CD14-positive monocyte (primary cell): ENCODE results near the gene PLIN1. TPM values are rescaled to one million over a fixed set of nuclear protein-coding genes. Genes with fewer than 3 reads are reported as not detected.

ENCODE experiments used
- DNase-seq, 3 donors: peaks; one replicate each; pipeline ENCODE4 v3.0.0-alpha.2; 2011 to 2022
- H2AFZ ChIP-seq: 2 replicates; pipeline ENCODE4 v1.6.0; 2012; ENCODE audit warnings: mild to moderate bottlenecking, low read depth, low read length, inconsistent platforms; ENCODE audit not compliant: insufficient read depth, poor library complexity, severe bottlenecking
- H3K27ac ChIP-seq, 2 donors: 1 replicate in 1 of 2; 2 replicates in 1 of 2; pipeline ENCODE4 v1.5.1; 2012 to 2013; ENCODE audit warnings: low read length in 2 of 2, control low read depth in 1 of 2, inconsistent platforms in 1 of 2, low read depth in 1 of 2, mild to moderate bottlenecking in 1 of 2
- H3K27me3 ChIP-seq, 2 donors: one replicate each; pipeline versions ENCODE4 v1.6.0 to v1.6.1; 2011 to 2013; ENCODE audit warnings: low read length in 2 of 2; ENCODE audit not compliant: control insufficient read depth in 2 of 2, insufficient read depth in 2 of 2
- H3K36me3 ChIP-seq, 2 donors: replicated peaks in 1 of 2; 1 replicate in 1 of 2; 2 replicates in 1 of 2; pipeline versions ENCODE4 v1.5.1 to v1.6.1; 2012 to 2013; ENCODE audit warnings: low read length in 2 of 2, control low read depth in 1 of 2, inconsistent platforms in 1 of 2, mild to moderate bottlenecking in 1 of 2; ENCODE audit not compliant: insufficient read depth in 2 of 2, control insufficient read depth in 1 of 2
- H3K4me1 ChIP-seq, 2 donors: 1 replicate in 1 of 2; 2 replicates in 1 of 2; pipeline versions ENCODE4 v1.5.1 to v1.6.1; 2012 to 2013; ENCODE audit warnings: low read length in 2 of 2, control low read depth in 1 of 2, inconsistent platforms in 1 of 2, mild to moderate bottlenecking in 1 of 2, moderate library complexity in 1 of 2; ENCODE audit not compliant: insufficient read depth in 2 of 2, control insufficient read depth in 1 of 2
- H3K4me2 ChIP-seq: replicated peaks from 2 replicates; pipeline ENCODE3; 2012; ENCODE audit warnings: low read length, moderate library complexity, mild to moderate bottlenecking; ENCODE audit not compliant: poor library complexity, severe bottlenecking; ENCODE audit errors: extremely low read depth
- H3K4me3 ChIP-seq, 3 experiments: fragments of 200-600 bp in 1 of 3; sonication (generic) in 1 of 3; replicated peaks in 1 of 3; 1 replicate in 2 of 3; 2 replicates in 1 of 3; pipeline ENCODE4 v1.5.1; 2011 to 2013; ENCODE audit warnings: low read length in 3 of 3, mild to moderate bottlenecking in 3 of 3, control low read depth in 2 of 3, low read depth in 2 of 3, inconsistent platforms in 1 of 3, moderate library complexity in 1 of 3
- H3K79me2 ChIP-seq: 2 replicates; pipeline ENCODE4 v1.6.0; 2012; ENCODE audit warnings: mild to moderate bottlenecking, control low read depth, inconsistent platforms, low read length, moderate library complexity; ENCODE audit not compliant: insufficient read depth
- H3K9ac ChIP-seq: 2 replicates; pipeline ENCODE4 v1.6.0; 2017; ENCODE audit warnings: low read length, mild to moderate bottlenecking; ENCODE audit not compliant: insufficient read depth, poor library complexity, severe bottlenecking
- H3K9me3 ChIP-seq, 2 donors: replicated peaks in 1 of 2; 1 replicate in 1 of 2; 2 replicates in 1 of 2; pipeline versions ENCODE4 v1.5.1 to v1.6.1; 2012 to 2013; ENCODE audit warnings: low read length in 2 of 2, control low read depth in 1 of 2; ENCODE audit not compliant: control insufficient read depth in 1 of 2, insufficient read depth in 1 of 2
- H4K20me1 ChIP-seq: 2 replicates; pipeline ENCODE4 v1.6.0; 2012; ENCODE audit warnings: mild to moderate bottlenecking, low read length, control low read depth, moderate library complexity; ENCODE audit not compliant: insufficient read depth
- H3K27ac Mint-ChIP-seq, 7 donors: one replicate each; pipeline ENCODE4 v1.8.0; 2020; ENCODE audit warnings: mild to moderate bottlenecking in 7 of 7, mixed read lengths in 7 of 7, moderate library complexity in 6 of 7, inconsistent platforms in 2 of 7
- H3K27me3 Mint-ChIP-seq, 3 donors: one replicate each; pipeline ENCODE4 v1.8.0; 2021 to 2022; ENCODE audit warnings: low read depth in 3 of 3, mild to moderate bottlenecking in 3 of 3, mixed read lengths in 3 of 3, moderate library complexity in 3 of 3, inconsistent platforms in 1 of 3
- H3K36me3 Mint-ChIP-seq, 2 donors: one replicate each; pipeline ENCODE4 v1.8.0; 2020; ENCODE audit warnings: mixed read lengths in 2 of 2, inconsistent platforms in 1 of 2, mild to moderate bottlenecking in 1 of 2
- H3K4me1 Mint-ChIP-seq: one replicate; pipeline ENCODE4 v1.8.0; 2020; ENCODE audit warnings: mild to moderate bottlenecking, mixed read lengths
- H3K4me3 Mint-ChIP-seq, 2 donors: one replicate each; pipeline ENCODE4 v1.8.0; 2020; ENCODE audit warnings: mild to moderate bottlenecking in 2 of 2, mixed read lengths in 2 of 2, moderate library complexity in 1 of 2
- H3K9me3 Mint-ChIP-seq, 7 donors: one replicate each; pipeline ENCODE4 v1.8.0; 2020 to 2022; ENCODE audit warnings: mixed read lengths in 7 of 7, mild to moderate bottlenecking in 6 of 7, moderate library complexity in 6 of 7, inconsistent platforms in 2 of 7
- CTCF ChIP-seq: fragments of 200-600 bp; IDR thresholded peaks from one replicate; pipeline ENCODE4 v1.8.0; 2022; ENCODE audit warnings: antibody characterized with exemption, mild to moderate bottlenecking
- WGBS: methylation state at CpG from one replicate; pipeline ENCODE4 v1.1.5; 2013; ENCODE audit warnings: missing lambda C conversion rate; ENCODE audit not compliant: insufficient coverage; 5-methylcytosine and 5-hydroxymethylcytosine counted together
- intact Hi-C, 2 donors: fragments of 100-400 bp; cut with micrococcal nuclease; formaldehyde crosslinking; loops; one replicate each; pipeline versions ENCODE4 v1.15.0 to v1.15.1; 2023
- polyA plus RNA-seq, 3 donors: library from polyadenylated mRNA; depleted of rRNA in 1 of 3; unstranded in 2 of 3; stranded (reverse) in 1 of 3; fragments of 300-500 nt in 2 of 3; fragments of >200 nt in 1 of 3; fragmentation: Illumina TruSeq in 2 of 3; gene quantifications; 1 replicate in 2 of 3; 2 replicates in 1 of 3; pipeline ENCODE4 v1.2.3, GENCODE V29; 2012 to 2021

PLIN1 gene
- polyA plus RNA-seq, 3 donors: 0.12 TPM; not detected in 2

GRCh38 chr15:89623165-89623564 is 56.0 kb downstream of the PLIN1 start:
- Histone ChIP-seq H3K9me3 (peaks cover 0 to 1% of the 10 kb centered on the region in 2 donors), H3K79me2 (no peaks in the 10 kb centered on the region), H3K27ac (no peak overlapping the region), H3K4me2 (no peak overlapping the region), H3K27me3 (no peaks in the 10 kb centered on the region), H3K4me1 (no peaks in the 10 kb centered on the region), H3K9ac (no peak overlapping the region), H4K20me1 (no peaks in the 10 kb centered on the region), H3K36me3 (peaks cover 86 to 99% of the 10 kb centered on the region in 2 donors), H3K4me3 (no peak overlapping the region), H2AFZ (no peak overlapping the region)
- no peak overlapping the region for H3K4me3 Mint-ChIP-seq
- intact Hi-C loops: no loop called here
- WGBS: no CpG with 5 or more reads among the region's 1 CpG
- no peak for DNase-seq
- H3K9me3 Mint-ChIP-seq: peaks cover 0 to 5% (median 1%) of the 10 kb centered on the region in 7 donors
- H3K27ac Mint-ChIP-seq: peak overlapping the region in 1 of 7 donors; percentile 55
- H3K36me3 Mint-ChIP-seq: peaks cover 79 to 99% of the 10 kb centered on the region in 2 donors
- TF ChIP-seq CTCF: no peak
- H3K4me1 Mint-ChIP-seq: no peaks in the 10 kb centered on the region
- H3K27me3 Mint-ChIP-seq: peaks cover 0 to 4% (median 2%) of the 10 kb centered on the region in 3 donors

GRCh38 chr15:89621547-89621946 is 57.6 kb downstream of the PLIN1 start:
- peak overlapping the region in 2 of 7 donors; percentile 36 to 40 for H3K27ac Mint-ChIP-seq
- 100% methylated on average over 1 of the region's 4 CpGs for WGBS
- no peaks in the 10 kb centered on the region for H3K4me1 ChIP-seq

More at GRCh38 chr15:89621547-89621946, 57.6 kb downstream of the PLIN1 start:
- DNase-seq: no peak
- Histone ChIP-seq H2AFZ (no peak overlapping the region), H3K79me2 (no peaks in the 10 kb centered on the region), H3K4me2 (no peak overlapping the region), H3K36me3 (peaks cover 79 to 98% of the 10 kb centered on the region in 2 donors), H3K9ac (no peak overlapping the region), H3K9me3 (no peaks in the 10 kb centered on the region), H3K27ac (no peak overlapping the region), H3K4me3 (no peak overlapping the region), H3K27me3 (no peaks in the 10 kb centered on the region), H4K20me1 (no peaks in the 10 kb centered on the region)
- Mint-ChIP-seq H3K4me1 (no peaks in the 10 kb centered on the region), H3K36me3 (peaks cover 72 to 97% of the 10 kb centered on the region in 2 donors), H3K4me3 (no peak overlapping the region), H3K27me3 (peaks cover 0 to 4% (median 2%) of the 10 kb centered on the region in 3 donors), H3K9me3 (peaks cover 0 to 2% (median 0%) of the 10 kb centered on the region in 7 donors)
- intact Hi-C loops: no loop called here
- TF ChIP-seq CTCF: no peak
